ENCODE results near the gene MTX3.

The MTX3 gene

GRCh38 chr5:79992891-79993657, 2.0 kb upstream of the MTX3 start:
- POLR2A ChIA-PET: no interaction called here
- no peak overlapping the region for H3K27ac ChIP-seq (ENCODE audit: extremely low read depth, low read depth, low read length)
- CTCF ChIA-PET: interaction anchor here (1.5 kb wide), 1 partner anchor 90 kb away, joined by 4 read pairs; no protein-coding TSS in a partner anchor
- peaks cover 10% of the 10 kb centered on the region for H3K4me1 ChIP-seq (ENCODE audit: control insufficient read depth, insufficient read depth, low read length)
- TF ChIP-seq GLIS2 (tag by site-specific recombination; IDR thresholded peaks at IDR 0.05) (no peak), SALL2 (tag by site-specific recombination; IDR thresholded peaks at IDR 0.05; ENCODE audit: borderline replicate concordance) (no peak), ZNF501 (tag by site-specific recombination; IDR thresholded peaks at IDR 0.05) (no peak), ZNF621 (tag by site-specific recombination; IDR thresholded peaks at IDR 0.05) (no peak), ZNF248 (tag by site-specific recombination; IDR thresholded peaks at IDR 0.05) (no peak), ZNF280C (tag by site-specific recombination; IDR thresholded peaks at IDR 0.05) (no peak), ZBTB10 (tag by site-specific recombination; IDR thresholded peaks at IDR 0.05) (no peak), ZNF16 (tag by site-specific recombination; IDR thresholded peaks at IDR 0.05; ENCODE audit: low read depth) (no peak), PATZ1 (tag by site-specific recombination; IDR thresholded peaks at IDR 0.05) (no peak), ZNF449 (tag by site-specific recombination; IDR thresholded peaks at IDR 0.05) (no peak), ZBTB1 (tag by site-specific recombination; IDR thresholded peaks at IDR 0.05) (no peak), HIC1 (tag by site-specific recombination; IDR thresholded peaks at IDR 0.05) (no peak), ZNF157 (tag by site-specific recombination; IDR thresholded peaks at IDR 0.05) (no peak), TRIM28 (IDR thresholded peaks at IDR 0.05; ENCODE audit: borderline replicate concordance, low read length) (no peak), ZNF585B (tag by site-specific recombination; IDR thresholded peaks at IDR 0.05) (no peak), ZNF140 (tag by site-specific recombination; IDR thresholded peaks at IDR 0.05) (no peak), ZNF114 (tag by site-specific recombination; IDR thresholded peaks at IDR 0.05) (no peak), ZBTB44 (tag by site-specific recombination; IDR thresholded peaks at IDR 0.05) (no peak)
- H3K36me3 ChIP-seq (ENCODE audit: control insufficient read depth in 2 of 2, insufficient read depth in 1 of 2, low read length in 2 of 2): peaks cover 4 to 11% of the 10 kb centered on the region in 2 experiments; a peak in 2 of 3 replicates
- no peak overlapping the region for H3K4me3 ChIP-seq (ENCODE audit: low read depth, low read length)
- H3K9me3 ChIP-seq (ENCODE audit: control insufficient read depth, insufficient read depth, low read depth, low read length): no peaks in the 10 kb centered on the region
